ENCODE measurements around the gene DSEL. TPM values are rescaled to one million over a fixed set of nuclear protein-coding genes. Genes with fewer than 3 reads are reported as not detected.

The DSEL gene
- polyA plus RNA-seq, 1 donor from 2014 or later = not detected

DNA sequence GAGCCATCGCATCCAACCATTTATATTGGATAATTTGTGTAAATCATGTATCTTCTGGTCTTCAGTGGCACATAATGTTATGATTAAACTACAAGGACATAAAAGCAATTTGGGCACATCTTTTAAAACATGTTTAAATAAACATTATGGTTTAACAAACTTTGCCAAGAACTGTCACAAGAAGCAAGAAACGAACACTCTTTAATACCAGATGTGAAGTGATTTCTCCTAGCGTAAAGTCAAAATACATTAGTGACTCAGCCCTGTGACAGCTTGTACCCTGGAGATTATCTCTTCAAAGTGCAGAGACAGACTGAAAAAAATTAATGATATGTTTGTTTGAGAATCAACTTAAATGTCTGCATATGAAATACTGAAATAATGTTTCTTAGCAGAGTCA lies 39.9 kb downstream of the DSEL start:
- Mint-ChIP-seq H3K9me3 (peaks cover 0 to 3% (median 0%) of the 10 kb centered on the region in 3 donors), H3K27me3 (no peaks in the 10 kb centered on the region), H3K4me3 (no peak overlapping the region), H3K27ac (no peak overlapping the region), H3K36me3 (no peaks in the 10 kb centered on the region), H3K4me1 (no peaks in the 10 kb centered on the region)

DNA sequence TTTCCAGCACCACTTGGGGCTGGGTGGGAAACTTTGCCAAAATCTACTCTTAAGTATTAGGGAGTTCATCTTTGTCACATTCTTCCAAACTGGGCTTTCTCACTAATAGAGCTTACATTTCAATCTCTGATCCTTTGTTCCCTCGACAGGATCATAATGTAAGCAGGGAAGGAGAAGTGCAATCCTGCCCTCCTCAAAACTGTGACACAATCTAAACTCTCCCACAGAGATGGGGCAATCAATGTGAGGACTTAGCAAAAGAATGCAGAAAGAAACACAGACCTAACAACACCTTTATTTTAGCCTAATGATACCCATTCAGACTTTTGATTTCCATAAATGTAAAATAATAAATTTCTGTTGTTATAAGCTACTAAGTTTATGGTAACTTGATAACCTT lies 40.8 kb downstream of the DSEL start:
- H3K27me3 Mint-ChIP-seq = no peaks in the 10 kb centered on the region

DNA sequence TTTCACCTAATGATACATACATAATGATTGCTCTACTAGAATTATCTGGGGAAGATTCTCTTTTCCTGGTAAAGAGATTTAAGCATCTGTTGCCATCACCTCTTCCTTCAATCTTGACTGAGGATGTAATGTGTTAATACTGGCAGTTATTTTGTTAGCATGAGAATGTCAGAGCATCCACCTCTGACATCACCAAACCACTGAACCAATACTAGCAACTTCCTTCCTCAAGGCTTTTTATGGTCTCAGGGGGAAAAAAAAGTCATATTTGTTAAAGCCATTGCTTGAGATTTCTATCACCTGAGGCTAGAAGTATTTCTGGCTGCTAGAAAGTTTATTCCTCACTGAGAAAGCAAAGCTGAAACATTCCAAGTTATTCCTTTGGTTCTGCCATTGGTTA lies 48.5 kb downstream of the DSEL start:
- H3K27me3 Mint-ChIP-seq = peaks cover 2% of the 10 kb centered on the region
- peaks cover 2 to 14% (median 13%) of the 10 kb centered on the region in 3 donors for H3K4me1 Mint-ChIP-seq
- H3K36me3 Mint-ChIP-seq = no peaks in the 10 kb centered on the region
- H3K27ac Mint-ChIP-seq = no peak overlapping the region
- no peak overlapping the region for H3K4me3 Mint-ChIP-seq
- peaks cover 0 to 3% (median 0%) of the 10 kb centered on the region in 3 donors for H3K9me3 Mint-ChIP-seq

More for the DNA sequence above, 40.8 kb downstream of the DSEL start:
- Mint-ChIP-seq H3K4me3 (no peak overlapping the region), H3K4me1 (no peaks in the 10 kb centered on the region), H3K36me3 (no peaks in the 10 kb centered on the region), H3K9me3 (peaks cover 0 to 3% (median 0%) of the 10 kb centered on the region in 3 donors), H3K27ac (no peak overlapping the region)

DNA sequence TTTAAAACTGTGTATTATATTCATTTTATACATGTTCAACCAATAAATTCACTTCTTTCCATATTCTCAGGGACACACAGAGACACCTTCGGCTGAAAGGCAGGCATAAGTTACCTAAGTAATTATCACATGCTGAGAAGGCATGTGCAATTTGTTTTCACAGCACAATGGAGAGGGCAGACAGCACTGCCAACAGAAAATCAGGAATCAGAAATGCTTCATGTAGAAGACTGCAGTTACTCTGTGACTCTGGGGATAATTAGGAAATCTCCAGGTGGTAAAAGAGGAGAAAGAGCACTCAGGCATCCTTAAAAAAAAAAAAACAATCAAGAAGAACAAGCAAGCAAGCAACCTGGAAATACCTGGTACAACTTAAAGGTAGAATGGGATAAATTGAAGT lies 49.3 kb downstream of the DSEL start:
- peaks cover 0 to 3% (median 0%) of the 10 kb centered on the region in 3 donors for H3K9me3 Mint-ChIP-seq
- H3K27me3 Mint-ChIP-seq = peaks cover 2% of the 10 kb centered on the region
- no peak overlapping the region for H3K27ac Mint-ChIP-seq
- no peak overlapping the region for H3K4me3 Mint-ChIP-seq
- H3K36me3 Mint-ChIP-seq = no peaks in the 10 kb centered on the region
- H3K4me1 Mint-ChIP-seq = peaks cover 2 to 14% (median 13%) of the 10 kb centered on the region in 3 donors

DNA sequence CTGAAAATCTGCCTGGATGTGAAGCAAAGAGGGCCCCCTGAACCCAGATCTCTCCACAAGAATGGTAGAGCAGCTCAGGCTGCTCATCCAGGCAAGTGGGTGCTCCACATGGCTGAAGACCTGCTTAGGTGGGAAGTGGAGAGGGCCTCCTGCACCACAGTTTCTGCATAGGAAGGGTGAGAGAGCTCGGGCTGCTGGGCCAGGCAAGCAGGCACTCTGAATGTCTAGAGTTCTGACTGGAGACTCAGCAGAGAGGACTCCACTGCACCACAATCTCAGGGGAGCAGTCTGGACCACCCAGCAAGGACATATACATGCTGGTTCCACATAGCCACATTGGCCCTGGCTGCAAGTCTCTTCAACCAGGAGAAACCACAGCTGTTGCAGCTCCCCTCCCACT lies 52.0 kb downstream of the DSEL start:
- H3K9me3 Mint-ChIP-seq = peaks cover 0 to 3% (median 2%) of the 10 kb centered on the region in 3 donors
- no peaks in the 10 kb centered on the region for H3K36me3 Mint-ChIP-seq
- H3K27me3 Mint-ChIP-seq = peaks cover 2% of the 10 kb centered on the region
- peaks cover 2 to 14% (median 13%) of the 10 kb centered on the region in 3 donors for H3K4me1 Mint-ChIP-seq
- no peak overlapping the region for H3K27ac Mint-ChIP-seq
- no peak overlapping the region for H3K4me3 Mint-ChIP-seq

DNA sequence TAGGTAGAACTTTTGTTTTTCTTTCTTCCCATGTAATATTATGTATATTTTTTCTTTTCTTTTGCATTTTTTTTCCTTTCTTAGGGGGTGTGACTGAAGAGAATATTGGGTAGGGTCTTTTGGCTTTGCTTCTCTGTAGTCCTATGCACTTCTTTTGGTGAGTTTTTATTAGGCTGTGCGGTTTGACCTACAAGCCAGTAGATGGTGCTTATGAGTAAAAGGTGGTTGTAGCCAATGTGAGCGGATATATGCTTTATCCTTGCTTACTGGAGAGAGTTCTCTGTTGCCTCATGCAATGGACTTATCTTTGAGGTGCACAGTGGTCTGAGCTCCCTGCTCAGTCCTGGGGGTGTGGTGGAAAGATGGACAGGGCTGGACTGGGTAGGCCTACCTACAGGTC lies 52.7 kb downstream of the DSEL start:
- no peak overlapping the region for H3K4me3 Mint-ChIP-seq
- H3K27ac Mint-ChIP-seq = no peak overlapping the region
- no peaks in the 10 kb centered on the region for H3K36me3 Mint-ChIP-seq
- H3K4me1 Mint-ChIP-seq = peaks cover 2 to 14% (median 11%) of the 10 kb centered on the region in 3 donors
- H3K27me3 Mint-ChIP-seq = peaks cover 2% of the 10 kb centered on the region
- peaks cover 0 to 2% (median 0%) of the 10 kb centered on the region in 3 donors for H3K9me3 Mint-ChIP-seq

DNA sequence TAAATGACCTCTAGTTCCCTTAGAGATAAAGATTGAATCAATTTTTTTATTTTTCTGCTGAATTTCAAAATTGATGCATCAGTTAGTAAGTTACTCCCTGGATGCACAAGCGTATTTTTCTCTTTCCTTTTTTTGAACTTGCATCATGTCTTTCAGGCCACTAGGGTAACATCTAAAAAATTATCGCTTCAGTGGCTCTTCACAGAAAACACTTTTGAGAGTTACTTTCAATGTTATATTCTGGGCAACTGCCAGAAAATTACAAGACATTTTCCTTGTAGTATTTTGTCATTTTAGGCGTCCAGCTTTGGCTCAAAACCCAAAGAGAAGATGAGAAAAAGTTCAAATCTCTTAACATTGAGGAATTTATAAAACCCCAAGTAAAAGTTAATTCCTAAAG lies 59.8 kb downstream of the DSEL start:
- H3K27me3 Mint-ChIP-seq = no peaks in the 10 kb centered on the region
- H3K9me3 Mint-ChIP-seq = no peaks in the 10 kb centered on the region
- no peak overlapping the region for H3K27ac Mint-ChIP-seq
- no peaks in the 10 kb centered on the region for H3K4me1 Mint-ChIP-seq
- no peaks in the 10 kb centered on the region for H3K36me3 Mint-ChIP-seq
- no peak overlapping the region for H3K4me3 Mint-ChIP-seq
